Testis (tissue), 3 donors: ENCODE measurements around the gene SORT1. TPM values are rescaled to one million over a fixed set of nuclear protein-coding genes. Genes with fewer than 3 reads are reported as not detected.

ENCODE experiments used
- DNase-seq: peaks from one replicate; pipeline ENCODE4 v3.0.0-alpha.2; 2019
- H3K27ac ChIP-seq, 2 donors: fragments of 200-600 bp; sonication (generic); one replicate each; pipeline ENCODE4 v1.5.1; 2019
- H3K27me3 ChIP-seq: fragments of 200-600 bp; sonication (generic); one replicate; pipeline ENCODE4 v1.5.1; 2019
- H3K36me3 ChIP-seq: fragments of 200-600 bp; sonication (generic); one replicate; pipeline ENCODE4 v1.5.1; 2017; ENCODE audit warnings: low read depth; ENCODE audit errors: missing control alignments
- H3K4me1 ChIP-seq: fragments of 200-600 bp; sonication (generic); one replicate; pipeline ENCODE4 v1.5.1; 2019
- H3K4me3 ChIP-seq, 2 donors: fragments of 200-600 bp; sonication (generic); one replicate each; pipeline ENCODE4 v1.5.1; 2017 to 2019
- H3K9me3 ChIP-seq: fragments of 200-600 bp; sonication (generic); one replicate; pipeline ENCODE4 v1.5.1; 2017
- POLR2A ChIP-seq: fragments of 450-650 bp; IDR thresholded peaks from one replicate; pipeline ENCODE4 v1.6.1; 2017; ENCODE audit warnings: antibody characterized with exemption, mild to moderate bottlenecking, moderate library complexity
- WGBS, 2 donors: methylation state at CpG; one replicate each; pipeline ENCODE4 v1.1.5; 2018; 5-methylcytosine and 5-hydroxymethylcytosine counted together
- intact Hi-C: fragments of 100-400 bp; cut with DNase I; formaldehyde crosslinking; loops from one replicate; pipeline ENCODE4 v1.15.1; 2023; ENCODE audit warnings: low total_unique reads
- polyA plus RNA-seq: library from polyadenylated mRNA; stranded (reverse); fragments of 350-450 nt; fragmentation: Illumina TruSeq; extraction: RNeasy Lipid Tissue Mini Kit (QIAGEN cat#74804); gene quantifications from one replicate; pipeline ENCODE4 v1.2.3, GENCODE V29; 2014; ENCODE audit warnings: low read depth, low replicate concordance; ENCODE audit not compliant: insufficient read depth
- total RNA-seq, 2 donors: library from RNA; depleted of rRNA; stranded (reverse); fragments of >200 nt; gene quantifications; one replicate each; pipeline ENCODE4 v1.2.3, GENCODE V29; 2016
- TF ChIP-seq, protein P1 (sequence below), 3 experiments: fragments of 450-650 bp in 2 of 3; fragments of 200-600 bp in 1 of 3; sonication (generic) in 1 of 3; IDR thresholded peaks; one replicate each; pipeline ENCODE4 v1.5.1; 2016 to 2019; ENCODE audit warnings: antibody characterized with exemption in 3 of 3, mild to moderate bottlenecking in 2 of 3, moderate library complexity in 1 of 3

Gene SORT1
- total and polyA plus RNA-seq, 3 donors from 2014 or later: 110 to 212 (median 174) TPM

DNA sequence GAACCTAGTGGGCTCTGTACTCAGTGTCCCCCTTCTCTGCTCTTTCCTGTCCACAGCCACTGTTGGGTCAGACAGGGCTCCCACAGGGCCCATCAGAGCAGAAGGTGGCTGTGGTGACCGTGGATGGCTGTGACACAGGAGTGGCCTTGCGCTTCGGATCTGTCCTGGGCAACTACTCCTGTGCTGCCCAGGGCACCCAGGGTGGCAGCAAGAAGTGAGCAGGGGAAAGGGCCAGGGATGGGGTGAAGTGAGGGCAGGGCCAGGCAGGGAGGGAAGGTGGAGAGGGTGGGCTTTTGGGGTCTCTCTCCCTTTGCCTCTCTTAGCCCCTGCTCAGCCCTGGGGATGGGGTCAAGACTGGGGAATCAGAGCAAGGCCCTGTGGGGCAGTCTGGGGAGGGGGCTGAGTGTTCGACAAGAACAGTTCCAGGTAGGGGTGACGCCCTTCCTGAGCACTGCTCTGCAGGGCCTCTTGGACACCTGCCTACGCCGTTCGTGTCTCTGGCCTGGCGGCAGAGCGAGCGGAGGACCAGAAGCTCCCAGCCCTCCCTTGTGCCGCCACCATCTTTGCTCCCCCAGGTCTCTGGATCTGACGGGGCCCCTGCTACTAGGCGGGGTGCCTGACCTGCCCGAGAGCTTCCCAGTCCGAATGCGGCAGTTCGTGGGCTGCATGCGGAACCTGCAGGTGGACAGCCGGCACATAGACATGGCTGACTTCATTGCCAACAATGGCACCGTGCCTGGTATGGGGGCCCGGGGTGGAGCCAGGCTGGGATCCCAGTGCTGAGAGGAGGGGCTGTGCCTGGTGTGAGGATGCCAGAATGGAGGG, 135.3 kb downstream of the SORT1 start:
- Histone ChIP-seq H3K4me1 (peaks cover 16% of the 10 kb centered on the region), H3K36me3 (no peaks in the 10 kb centered on the region), H3K4me3 (no peak overlapping the region), H3K9me3 (no peaks in the 10 kb centered on the region), H3K27ac (no peak overlapping the region), H3K27me3 (no peaks in the 10 kb centered on the region)
- no peak for DNase-seq
- intact Hi-C loops: loop anchor here (5.0 kb wide), 1 partner anchor 140 kb away; no protein-coding TSS in a partner anchor
- 85 to 88% methylated on average over 19 to 20 of the region's 22 CpGs for WGBS, 2 donors
- TF ChIP-seq, protein P1, sequence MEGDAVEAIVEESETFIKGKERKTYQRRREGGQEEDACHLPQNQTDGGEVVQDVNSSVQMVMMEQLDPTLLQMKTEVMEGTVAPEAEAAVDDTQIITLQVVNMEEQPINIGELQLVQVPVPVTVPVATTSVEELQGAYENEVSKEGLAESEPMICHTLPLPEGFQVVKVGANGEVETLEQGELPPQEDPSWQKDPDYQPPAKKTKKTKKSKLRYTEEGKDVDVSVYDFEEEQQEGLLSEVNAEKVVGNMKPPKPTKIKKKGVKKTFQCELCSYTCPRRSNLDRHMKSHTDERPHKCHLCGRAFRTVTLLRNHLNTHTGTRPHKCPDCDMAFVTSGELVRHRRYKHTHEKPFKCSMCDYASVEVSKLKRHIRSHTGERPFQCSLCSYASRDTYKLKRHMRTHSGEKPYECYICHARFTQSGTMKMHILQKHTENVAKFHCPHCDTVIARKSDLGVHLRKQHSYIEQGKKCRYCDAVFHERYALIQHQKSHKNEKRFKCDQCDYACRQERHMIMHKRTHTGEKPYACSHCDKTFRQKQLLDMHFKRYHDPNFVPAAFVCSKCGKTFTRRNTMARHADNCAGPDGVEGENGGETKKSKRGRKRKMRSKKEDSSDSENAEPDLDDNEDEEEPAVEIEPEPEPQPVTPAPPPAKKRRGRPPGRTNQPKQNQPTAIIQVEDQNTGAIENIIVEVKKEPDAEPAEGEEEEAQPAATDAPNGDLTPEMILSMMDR (IDR thresholded peaks at IDR 0.05): no peak
- no peak for TF ChIP-seq POLR2A

- no peaks in the 10 kb centered on the region for H3K9me3 ChIP-seq
- TF ChIP-seq, protein P1 (IDR thresholded peaks at IDR 0.05): no peak
- TF ChIP-seq POLR2A: no peak
- 85 to 87% methylated on average over 6 of the region's 6 CpGs for WGBS, 2 donors
- intact Hi-C loops: loop anchor here (5.0 kb wide), 1 partner anchor 141 kb away; no protein-coding TSS in a partner anchor
- no peak overlapping the region for H3K27ac ChIP-seq
- no peak overlapping the region for H3K4me3 ChIP-seq
- H3K27me3 ChIP-seq: no peaks in the 10 kb centered on the region
- no peak for DNase-seq
- H3K36me3 ChIP-seq: no peaks in the 10 kb centered on the region
- H3K4me1 ChIP-seq: peaks cover 16% of the 10 kb centered on the region
These were observed 136.1 kb downstream of the SORT1 start for GRCh38 chr1:109261578-109261977.

- H3K4me3 ChIP-seq: no peak overlapping the region
- WGBS, 2 donors: 95 to 100% methylated on average over 4 to 16 of the region's 16 CpGs
- H3K36me3 ChIP-seq: no peaks in the 10 kb centered on the region
- DNase-seq: no peak
- intact Hi-C loops: loop anchor here (5.0 kb wide), 1 partner anchor 141 kb away; no protein-coding TSS in a partner anchor
- no peak overlapping the region for H3K27ac ChIP-seq
- TF ChIP-seq POLR2A: no peak
- TF ChIP-seq, protein P1 (IDR thresholded peaks at IDR 0.05): no peak
- H3K27me3 ChIP-seq: no peaks in the 10 kb centered on the region
- peaks cover 18% of the 10 kb centered on the region for H3K4me1 ChIP-seq
- H3K9me3 ChIP-seq: no peaks in the 10 kb centered on the region
These were observed 136.7 kb downstream of the SORT1 start for GRCh38 chr1:109261006-109261405.

- no peak for DNase-seq
- Histone ChIP-seq H3K4me1 (peaks cover 29% of the 10 kb centered on the region), H3K9me3 (no peaks in the 10 kb centered on the region), H3K4me3 (no peak overlapping the region), H3K27me3 (no peaks in the 10 kb centered on the region), H3K36me3 (no peaks in the 10 kb centered on the region), H3K27ac (no peak overlapping the region)
- intact Hi-C loops: loop anchor here (5.0 kb wide), 1 partner anchor 142 kb away; no protein-coding TSS in a partner anchor
- WGBS, 2 donors: 76 to 85% methylated on average over 7 of the region's 7 CpGs
- TF ChIP-seq POLR2A: no peak
- TF ChIP-seq, protein P1 (IDR thresholded peaks at IDR 0.05): no peak
These were observed 137.8 kb downstream of the SORT1 start for GRCh38 chr1:109259674-109260557.

Other genes starting within 250 kb of the SORT1 start
- 100 to 1,000 TPM; 112 to 149 TPM for gene SARS1, start 184.0 kb downstream of the SORT1 start, total RNA-seq
- gene SARS1, start 184.0 kb downstream of the SORT1 start, polyA plus RNA-seq: 132 TPM
- 100 to 1,000 TPM; 107 to 140 TPM for gene CELSR2, start 148.4 kb downstream of the SORT1 start, total RNA-seq
- gene CELSR2, start 148.4 kb downstream of the SORT1 start, polyA plus RNA-seq: 59.6 TPM
- gene PSRC1, start 114.8 kb downstream of the SORT1 start, total RNA-seq: 10 to 100 TPM; 34.0 to 48.9 TPM
- 24.0 TPM for gene PSRC1, start 114.8 kb downstream of the SORT1 start, polyA plus RNA-seq
- gene MYBPHL, start 90.9 kb downstream of the SORT1 start, total RNA-seq: under 1 TPM in 1 of 2 donors, not detected in 1; 0.99 TPM
- 1.5 TPM for gene MYBPHL, start 90.9 kb downstream of the SORT1 start, polyA plus RNA-seq
- 10 to 100 TPM; 30.9 to 56.9 TPM for gene PSMA5, start 28.5 kb upstream of the SORT1 start, total RNA-seq
- 72.0 TPM for gene PSMA5, start 28.5 kb upstream of the SORT1 start, polyA plus RNA-seq
- 10 to 100 TPM; 46.1 to 67.5 TPM for gene SYPL2, start 68.6 kb upstream of the SORT1 start, total RNA-seq
- 29.7 TPM for gene SYPL2, start 68.6 kb upstream of the SORT1 start, polyA plus RNA-seq
- 10 to 100 TPM; 40.9 to 55.2 TPM for gene ATXN7L2, start 86.0 kb upstream of the SORT1 start, total RNA-seq
- gene ATXN7L2, start 86.0 kb upstream of the SORT1 start, polyA plus RNA-seq: 28.7 TPM
- 10 to 100 TPM in 1 of 2 donors, 1 to 10 TPM in 1; 8.0 to 11.5 TPM for gene CYB561D1, start 96.2 kb upstream of the SORT1 start, total RNA-seq
- 8.0 TPM for gene CYB561D1, start 96.2 kb upstream of the SORT1 start, polyA plus RNA-seq
- gene AMIGO1, start 111.8 kb upstream of the SORT1 start, total RNA-seq: 1 to 10 TPM; 5.1 to 6.0 TPM
- 6.7 TPM for gene AMIGO1, start 111.8 kb upstream of the SORT1 start, polyA plus RNA-seq
- gene GPR61, start 142.0 kb upstream of the SORT1 start, total RNA-seq: 1 to 10 TPM; 2.5 to 4.1 TPM
- gene GPR61, start 142.0 kb upstream of the SORT1 start, polyA plus RNA-seq: 0.91 TPM
- gene GNAI3, start 150.7 kb upstream of the SORT1 start, total RNA-seq: 1 to 10 TPM; 5.8 to 5.9 TPM
- gene GNAI3, start 150.7 kb upstream of the SORT1 start, polyA plus RNA-seq: 5.7 TPM
- gene GNAT2, start 221.7 kb upstream of the SORT1 start, total RNA-seq: 1 to 10 TPM; 2.8 to 3.0 TPM
- gene GNAT2, start 221.7 kb upstream of the SORT1 start, polyA plus RNA-seq: 4.1 TPM
- 10 to 100 TPM; 54.4 to 54.5 TPM for gene AMPD2, start 221.9 kb upstream of the SORT1 start, total RNA-seq
- 35.0 TPM for gene AMPD2, start 221.9 kb upstream of the SORT1 start, polyA plus RNA-seq